NB4 (cell line): Measurements from ENCODE around the gene PRDX5.
"Not testable (repeated sequence)": the region's sequence is repeated elsewhere in the genome, so short reads cannot be mapped to it uniquely, and the experiment has no call there.

Source experiments
- DNase-seq: peaks from one replicate; pipeline ENCODE4 v3.0.0; 2010; ENCODE audit warnings: low read depth
- H3K4me3 ChIP-seq: one replicate; pipeline ENCODE4 v1.5.1; 2011; ENCODE audit warnings: mild to moderate bottlenecking, low read depth, low read length, moderate library complexity
- MYC ChIP-seq: IDR thresholded peaks from 2 replicates; pipeline ENCODE4 v1.6.1; 2011; ENCODE audit warnings: low read depth, low read length
- POLR2A ChIP-seq: IDR thresholded peaks from 2 replicates; pipeline ENCODE4 v1.6.1; 2011; ENCODE audit warnings: mild to moderate bottlenecking; ENCODE audit not compliant: insufficient read length; ENCODE audit errors: extremely low read depth
- TF ChIP-seq, protein P1 (sequence below): IDR thresholded peaks from one replicate; pipeline ENCODE4 v1.5.1; 2012; ENCODE audit warnings: low read depth, low read length
- TF ChIP-seq, protein P2 (sequence below): IDR thresholded peaks from 2 replicates; pipeline ENCODE4 v1.6.1; 2011; ENCODE audit warnings: low read depth, low read length

The PRDX5 gene

GRCh38 chr11:64305075-64305690 lies 12.7 kb upstream of the PRDX5 start, which contains the start of gene ESRRA:
Gene ESRRA, plus strand, starts transcription at chr11:64305524. Its CDS starts 1,656 bp downstream, at chr11:64307180.
- DNase-seq, result peak; percentile 100
- H3K4me3 ChIP-seq, result peak within 1 kb of the TSS; percentile 98
- TF ChIP-seq, protein P1, sequence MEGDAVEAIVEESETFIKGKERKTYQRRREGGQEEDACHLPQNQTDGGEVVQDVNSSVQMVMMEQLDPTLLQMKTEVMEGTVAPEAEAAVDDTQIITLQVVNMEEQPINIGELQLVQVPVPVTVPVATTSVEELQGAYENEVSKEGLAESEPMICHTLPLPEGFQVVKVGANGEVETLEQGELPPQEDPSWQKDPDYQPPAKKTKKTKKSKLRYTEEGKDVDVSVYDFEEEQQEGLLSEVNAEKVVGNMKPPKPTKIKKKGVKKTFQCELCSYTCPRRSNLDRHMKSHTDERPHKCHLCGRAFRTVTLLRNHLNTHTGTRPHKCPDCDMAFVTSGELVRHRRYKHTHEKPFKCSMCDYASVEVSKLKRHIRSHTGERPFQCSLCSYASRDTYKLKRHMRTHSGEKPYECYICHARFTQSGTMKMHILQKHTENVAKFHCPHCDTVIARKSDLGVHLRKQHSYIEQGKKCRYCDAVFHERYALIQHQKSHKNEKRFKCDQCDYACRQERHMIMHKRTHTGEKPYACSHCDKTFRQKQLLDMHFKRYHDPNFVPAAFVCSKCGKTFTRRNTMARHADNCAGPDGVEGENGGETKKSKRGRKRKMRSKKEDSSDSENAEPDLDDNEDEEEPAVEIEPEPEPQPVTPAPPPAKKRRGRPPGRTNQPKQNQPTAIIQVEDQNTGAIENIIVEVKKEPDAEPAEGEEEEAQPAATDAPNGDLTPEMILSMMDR, result no peak
- TF ChIP-seq POLR2A (peak; percentile 57), MYC (no peak)
- TF ChIP-seq, protein P2, sequence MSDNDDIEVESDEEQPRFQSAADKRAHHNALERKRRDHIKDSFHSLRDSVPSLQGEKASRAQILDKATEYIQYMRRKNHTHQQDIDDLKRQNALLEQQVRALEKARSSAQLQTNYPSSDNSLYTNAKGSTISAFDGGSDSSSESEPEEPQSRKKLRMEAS, result peak; percentile 59

DNA sequence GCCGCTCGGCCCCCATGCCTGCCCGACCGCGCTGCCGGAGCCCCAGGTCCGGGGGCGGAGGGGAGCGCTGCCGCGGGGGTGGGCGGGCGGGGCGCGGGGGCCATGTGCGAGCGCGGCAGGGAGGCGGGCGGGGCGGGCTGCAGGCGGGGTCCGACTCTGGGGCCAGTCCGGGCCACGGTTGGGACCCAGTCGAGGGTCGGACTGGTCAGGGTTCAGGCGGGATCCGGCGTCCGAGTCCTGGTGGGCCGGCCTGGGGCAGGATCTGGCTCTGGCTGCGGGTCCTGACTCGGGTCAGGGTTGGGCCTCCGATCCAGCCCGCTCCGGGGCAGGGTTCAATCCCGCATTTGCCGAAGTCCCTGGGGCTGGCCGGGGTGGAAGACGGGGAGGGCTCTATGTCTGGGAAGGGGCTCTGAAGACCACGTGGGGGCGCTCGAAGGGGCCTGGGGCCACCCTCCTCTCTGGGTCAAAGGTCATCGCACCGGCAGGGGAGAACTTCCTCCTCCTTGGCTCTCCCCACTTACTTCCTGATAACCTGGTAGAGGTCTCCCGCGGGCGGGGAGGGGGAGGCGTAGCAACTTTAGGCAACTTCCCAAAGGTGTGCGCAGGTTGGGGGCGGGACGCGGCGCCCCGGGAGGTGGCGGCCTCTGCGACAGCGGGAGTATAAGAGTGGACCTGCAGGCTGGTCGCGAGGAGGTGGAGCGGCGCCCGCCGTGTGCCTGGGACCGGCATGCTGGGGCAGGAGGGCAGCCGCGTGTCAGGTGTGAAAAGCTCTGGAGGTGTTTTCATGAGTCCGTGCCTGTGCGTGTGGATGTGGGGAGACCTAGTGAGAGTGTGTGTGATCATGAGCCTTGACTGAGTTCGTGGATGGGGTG lies 12.0 kb upstream of the PRDX5 start:
- H3K4me3 ChIP-seq, result peak overlapping the region; percentile 98
- peak; percentile 63; the same call in 1 of the 2 replicates for TF ChIP-seq MYC
- TF ChIP-seq, protein P2, result peak; percentile 87
- TF ChIP-seq POLR2A, result peak; percentile 20
- TF ChIP-seq, protein P1, result peak; percentile 40
- DNase-seq, result peak; percentile 91

DNA sequence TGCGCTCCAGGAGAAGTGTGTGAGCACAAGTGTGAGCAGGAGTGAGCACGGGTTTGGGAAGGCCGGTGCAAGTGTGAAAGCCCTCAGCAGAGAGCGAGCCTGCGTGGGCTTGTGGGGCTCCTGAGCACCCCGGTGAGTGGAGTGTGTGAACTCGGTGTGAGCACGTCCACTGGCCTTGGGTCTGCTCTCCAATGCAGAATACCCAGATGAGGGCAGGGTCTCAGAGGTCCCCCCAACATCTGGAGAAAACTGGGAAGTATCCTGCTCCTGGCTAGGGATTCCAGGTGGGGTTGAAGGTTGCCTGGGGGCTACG lies 11.4 kb upstream of the PRDX5 start:
- H3K4me3 ChIP-seq, result peak overlapping the region; percentile 98
- TF ChIP-seq MYC, result peak; percentile 1; the same call in 1 of the 2 replicates
- no peak for TF ChIP-seq POLR2A
- no peak for DNase-seq

- peak; percentile 54 for DNase-seq
- TF ChIP-seq, protein P1, result no peak
- TF ChIP-seq, protein P2, result no peak
- TF ChIP-seq POLR2A, result no peak
- TF ChIP-seq MYC, result no peak
- peak overlapping the region; percentile 98 for H3K4me3 ChIP-seq
Observed at GRCh38 chr11:64306876-64307622, 10.9 kb upstream of the PRDX5 start.

DNA sequence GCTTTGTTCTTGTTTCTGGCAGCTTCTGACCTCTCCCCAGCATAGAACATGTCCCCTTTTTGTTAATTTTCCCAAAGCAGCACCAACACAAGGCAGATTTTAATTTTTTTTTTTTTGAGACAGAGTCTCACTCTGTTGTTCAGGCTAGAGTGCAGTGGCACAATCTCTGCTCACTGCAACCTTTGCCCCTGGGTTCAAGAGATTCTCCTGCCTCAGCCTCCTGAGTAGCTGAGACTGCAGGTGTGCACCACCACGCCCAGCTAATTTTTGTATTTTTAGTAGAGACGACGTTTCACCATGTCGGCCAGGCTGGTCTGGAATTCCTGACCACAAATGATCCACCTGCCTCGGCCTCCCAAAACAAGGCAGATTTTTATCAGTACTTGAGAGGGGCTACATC lies 10.1 kb upstream of the PRDX5 start:
- not testable (repeated sequence) for DNase-seq, H3K4me3 ChIP-seq

DNA sequence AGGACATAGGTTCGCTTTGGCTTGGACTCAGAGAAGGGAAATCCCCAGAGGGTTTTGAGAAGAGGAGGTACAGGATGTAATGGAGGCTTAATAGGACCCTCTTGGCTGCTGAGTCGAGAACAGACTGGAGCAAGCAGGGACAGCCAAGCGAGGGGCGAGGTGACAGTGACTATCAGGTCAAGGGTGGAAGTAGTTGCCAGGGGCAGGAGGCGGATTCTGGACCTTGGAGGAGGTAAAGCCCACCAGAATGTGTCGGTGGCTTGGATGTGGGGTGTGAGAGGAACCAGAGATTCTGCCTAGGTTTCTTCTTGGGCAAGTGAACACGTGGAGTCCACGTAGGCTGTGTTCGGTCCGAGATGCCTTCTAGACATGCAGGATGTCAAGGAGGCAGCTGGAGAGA lies 5.0 kb upstream of the PRDX5 start:
- DNase-seq, result no peak
- H3K4me3 ChIP-seq, result no peak overlapping the region
- TF ChIP-seq, protein P1, result no peak
- TF ChIP-seq, protein P2, result no peak
- TF ChIP-seq MYC (no peak), POLR2A (no peak)
